Memory B cell (primary cell): ENCODE data around the gene FZD4.
"Not testable (repeated sequence)": the region's sequence is repeated elsewhere in the genome, so short reads cannot be mapped to it uniquely, and the experiment has no call there.

Source experiments
- ATAC-seq: fragments of 150-1000 bp; cut with Tn5 transposase; 2 replicates; pipeline ENCODE4 v1.10.0; 2021; ENCODE audit warnings: low read depth, mild to moderate bottlenecking, moderate library complexity
- DNase-seq, 2 donors: peaks; one replicate each; pipeline ENCODE4 v3.0.0; 2022; ENCODE audit warnings: low spot score in 2 of 2
- H3K27ac Mint-ChIP-seq: one replicate; pipeline ENCODE4 v1.8.0; 2022; ENCODE audit warnings: mild to moderate bottlenecking, moderate library complexity, mixed read lengths
- H3K27me3 Mint-ChIP-seq: one replicate; pipeline ENCODE4 v1.8.0; 2022; ENCODE audit warnings: mixed read lengths
- H3K36me3 Mint-ChIP-seq: one replicate; pipeline ENCODE4 v1.8.0; 2022; ENCODE audit warnings: mild to moderate bottlenecking, mixed read lengths
- H3K4me1 Mint-ChIP-seq: one replicate; pipeline ENCODE4 v1.8.0; 2022; ENCODE audit warnings: mixed read lengths
- H3K4me3 Mint-ChIP-seq: one replicate; pipeline ENCODE4 v1.8.0; 2022; ENCODE audit warnings: mild to moderate bottlenecking, moderate library complexity, mixed read lengths
- H3K9me3 Mint-ChIP-seq: one replicate; pipeline ENCODE4 v1.8.0; 2022; ENCODE audit warnings: mixed read lengths

Gene FZD4

GRCh38 chr11:86955361-86956120 lies at the start of gene FZD4:
TSS of gene FZD4 (minus strand) at chr11:86955395. CDS start at chr11:86955085, 310 bp downstream.
- Mint-ChIP-seq H3K27me3 (peaks cover 16% of the 10 kb centered on the region), H3K4me3 (peak within 1 kb of the TSS; percentile 91), H3K4me1 (peaks cover 13% of the 10 kb centered on the region), H3K36me3 (no peaks in the 10 kb centered on the region), H3K9me3 (no peaks in the 10 kb centered on the region), H3K27ac (peak within 1 kb of the TSS; percentile 24)
- ATAC-seq = peak; percentile 88
- peak; percentile 10 to 16 for DNase-seq

GRCh38 chr11:87004281-87004680 lies 49.1 kb upstream of the FZD4 start:
- not testable (repeated sequence) for H3K36me3 Mint-ChIP-seq, H3K27ac Mint-ChIP-seq, H3K9me3 Mint-ChIP-seq, ATAC-seq, H3K4me1 Mint-ChIP-seq, H3K27me3 Mint-ChIP-seq, DNase-seq, H3K4me3 Mint-ChIP-seq

GRCh38 chr11:87002918-87003317 lies 47.7 kb upstream of the FZD4 start:
- no peak for DNase-seq
- peaks cover 7% of the 10 kb centered on the region for H3K27me3 Mint-ChIP-seq

GRCh38 chr11:86999859-87000753 lies 44.9 kb upstream of the FZD4 start:
- Mint-ChIP-seq H3K27me3 (peaks cover 2% of the 10 kb centered on the region), H3K4me1 (no peaks in the 10 kb centered on the region), H3K27ac (no peak overlapping the region), H3K9me3 (no peaks in the 10 kb centered on the region), H3K4me3 (no peak overlapping the region), H3K36me3 (no peaks in the 10 kb centered on the region)
- ATAC-seq (no peak), DNase-seq (no peak)

More at GRCh38 chr11:87002918-87003317, 47.7 kb upstream of the FZD4 start:
- Mint-ChIP-seq H3K4me1 (no peaks in the 10 kb centered on the region), H3K9me3 (no peaks in the 10 kb centered on the region), H3K36me3 (no peaks in the 10 kb centered on the region), H3K4me3 (no peak overlapping the region), H3K27ac (no peak overlapping the region)
- no peak for ATAC-seq

GRCh38 chr11:86999388-86999787 lies 44.2 kb upstream of the FZD4 start:
- Mint-ChIP-seq H3K4me3 (no peak overlapping the region), H3K27ac (no peak overlapping the region), H3K36me3 (no peaks in the 10 kb centered on the region), H3K27me3 (no peaks in the 10 kb centered on the region), H3K4me1 (no peaks in the 10 kb centered on the region), H3K9me3 (no peaks in the 10 kb centered on the region)
- ATAC-seq (no peak), DNase-seq (no peak)

- Mint-ChIP-seq H3K27ac (no peak overlapping the region), H3K4me1 (no peaks in the 10 kb centered on the region), H3K27me3 (no peaks in the 10 kb centered on the region), H3K4me3 (no peak overlapping the region), H3K9me3 (no peaks in the 10 kb centered on the region), H3K36me3 (no peaks in the 10 kb centered on the region)
- DNase-seq (no peak), ATAC-seq (no peak)
Observed at GRCh38 chr11:86996953-86997570, 41.9 kb upstream of the FZD4 start.

GRCh38 chr11:86993031-86993430 lies 37.8 kb upstream of the FZD4 start:
- H3K9me3 Mint-ChIP-seq = no peaks in the 10 kb centered on the region

GRCh38 chr11:86992340-86992739 lies 37.1 kb upstream of the FZD4 start:
- not testable (repeated sequence) for H3K9me3 Mint-ChIP-seq, H3K4me1 Mint-ChIP-seq, DNase-seq, H3K4me3 Mint-ChIP-seq, H3K27me3 Mint-ChIP-seq, H3K36me3 Mint-ChIP-seq, ATAC-seq, H3K27ac Mint-ChIP-seq

More at GRCh38 chr11:86993031-86993430, 37.8 kb upstream of the FZD4 start:
- H3K4me3 Mint-ChIP-seq = no peak overlapping the region
- no peak overlapping the region for H3K27ac Mint-ChIP-seq
- DNase-seq (no peak), ATAC-seq (no peak)
- no peaks in the 10 kb centered on the region for H3K4me1 Mint-ChIP-seq
- H3K36me3 Mint-ChIP-seq = no peaks in the 10 kb centered on the region
- H3K27me3 Mint-ChIP-seq = no peaks in the 10 kb centered on the region

GRCh38 chr11:86991341-86991740 lies 36.1 kb upstream of the FZD4 start:
- ATAC-seq = no peak
- DNase-seq = no peak
- Mint-ChIP-seq H3K9me3 (no peaks in the 10 kb centered on the region), H3K27ac (no peak overlapping the region), H3K36me3 (no peaks in the 10 kb centered on the region), H3K27me3 (no peaks in the 10 kb centered on the region), H3K4me1 (no peaks in the 10 kb centered on the region), H3K4me3 (no peak overlapping the region)

- no peak overlapping the region for H3K27ac Mint-ChIP-seq
- no peak overlapping the region for H3K4me3 Mint-ChIP-seq
- H3K9me3 Mint-ChIP-seq = no peaks in the 10 kb centered on the region
- ATAC-seq (no peak), DNase-seq (no peak)
- no peaks in the 10 kb centered on the region for H3K4me1 Mint-ChIP-seq
- H3K36me3 Mint-ChIP-seq = no peaks in the 10 kb centered on the region
- peaks cover 2% of the 10 kb centered on the region for H3K27me3 Mint-ChIP-seq
Observed at GRCh38 chr11:86990515-86990914, 35.3 kb upstream of the FZD4 start.

GRCh38 chr11:86990031-86990430 lies 34.8 kb upstream of the FZD4 start:
- no peak overlapping the region for H3K27ac Mint-ChIP-seq
- H3K9me3 Mint-ChIP-seq = no peaks in the 10 kb centered on the region
- H3K4me3 Mint-ChIP-seq = no peak overlapping the region
- ATAC-seq = no peak
- H3K36me3 Mint-ChIP-seq = no peaks in the 10 kb centered on the region
- H3K27me3 Mint-ChIP-seq = peaks cover 2% of the 10 kb centered on the region
- no peaks in the 10 kb centered on the region for H3K4me1 Mint-ChIP-seq
- no peak for DNase-seq

GRCh38 chr11:86988351-86988881 lies 33.2 kb upstream of the FZD4 start:
- Mint-ChIP-seq H3K9me3 (no peaks in the 10 kb centered on the region), H3K4me1 (no peaks in the 10 kb centered on the region), H3K27me3 (peaks cover 5% of the 10 kb centered on the region), H3K36me3 (no peaks in the 10 kb centered on the region), H3K4me3 (no peak overlapping the region), H3K27ac (no peak overlapping the region)
- no peak for ATAC-seq
- DNase-seq = no peak

- ATAC-seq (no peak), DNase-seq (no peak)
- H3K4me3 Mint-ChIP-seq = no peak overlapping the region
- H3K4me1 Mint-ChIP-seq = no peaks in the 10 kb centered on the region
- H3K27me3 Mint-ChIP-seq = peaks cover 5% of the 10 kb centered on the region
- H3K27ac Mint-ChIP-seq = no peak overlapping the region
- no peaks in the 10 kb centered on the region for H3K9me3 Mint-ChIP-seq
- H3K36me3 Mint-ChIP-seq = no peaks in the 10 kb centered on the region
Observed at GRCh38 chr11:86987679-86988078, 32.5 kb upstream of the FZD4 start.

GRCh38 chr11:86984701-86985100 lies 29.5 kb upstream of the FZD4 start:
- Mint-ChIP-seq H3K4me1 (peaks cover under 1% of the 10 kb centered on the region), H3K27me3 (peaks cover 6% of the 10 kb centered on the region), H3K27ac (no peak overlapping the region), H3K4me3 (no peak overlapping the region), H3K9me3 (no peaks in the 10 kb centered on the region), H3K36me3 (no peaks in the 10 kb centered on the region)
- ATAC-seq (no peak), DNase-seq (no peak)
